AG09309 (cell line): Measurements from ENCODE around the gene ATP6V1G1.

ENCODE experiments used
- DNase-seq: peaks from one replicate; pipeline ENCODE4 v3.0.0-alpha.2; 2010; ENCODE audit warnings: low read depth
- H3K4me3 ChIP-seq: 2 replicates; pipeline ENCODE4 v1.5.1; 2011; ENCODE audit warnings: mild to moderate bottlenecking, low read depth, low read length, moderate library complexity; ENCODE audit not compliant: control insufficient read depth
- CTCF ChIP-seq: IDR thresholded peaks from 2 replicates; pipeline ENCODE4 v1.5.1; 2011; ENCODE audit warnings: mild to moderate bottlenecking, low read depth, low read length, inconsistent platforms; ENCODE audit not compliant: insufficient read depth, control insufficient read depth; ENCODE audit errors: missing control alignments

ATP6V1G1 gene

GRCh38 chr9:114633438-114634089 is 46.0 kb downstream of the ATP6V1G1 start:
- no peak overlapping the region for H3K4me3 ChIP-seq
- no peak for TF ChIP-seq CTCF
- DNase-seq: no peak

GRCh38 chr9:114634387-114634786 is 46.8 kb downstream of the ATP6V1G1 start:
- H3K4me3 ChIP-seq: no peak overlapping the region
- TF ChIP-seq CTCF: no peak
- no peak for DNase-seq

- no peak for TF ChIP-seq CTCF
- H3K4me3 ChIP-seq: no peak overlapping the region
- DNase-seq: no peak
Measured at GRCh38 chr9:114638404-114638803, 50.8 kb downstream of the ATP6V1G1 start.

- no peak for DNase-seq
- TF ChIP-seq CTCF: no peak
- no peak overlapping the region for H3K4me3 ChIP-seq
Measured at GRCh38 chr9:114641967-114642366, 54.4 kb downstream of the ATP6V1G1 start.

- no peak for DNase-seq
- TF ChIP-seq CTCF: no peak
- no peak overlapping the region for H3K4me3 ChIP-seq
Measured at GRCh38 chr9:114643001-114643400, 55.4 kb downstream of the ATP6V1G1 start.

- no peak for DNase-seq
- no peak overlapping the region for H3K4me3 ChIP-seq
- TF ChIP-seq CTCF: no peak
Measured at GRCh38 chr9:114643896-114644295, 56.3 kb downstream of the ATP6V1G1 start.
